Neural cell (in vitro differentiated cells): ENCODE data around the gene MYO18B. TPM values are rescaled to one million over a fixed set of nuclear protein-coding genes. Genes with fewer than 3 reads are reported as not detected.

Experiments
- H2AFZ ChIP-seq: fragments of 200-600, 300-800 bp; sonication (generic), shearing (Covaris generic); 2 replicates; pipeline ENCODE4 v1.6.0; 2014; ENCODE audit warnings: low read depth, mild to moderate bottlenecking, antibody characterized with exemption, low read length, moderate library complexity
- H3F3A ChIP-seq: fragments of 200-600 bp; shearing (Covaris generic); 2 replicates; pipeline ENCODE4 v1.6.1; 2016; ENCODE audit warnings: mild to moderate bottlenecking, moderate library complexity, mixed read lengths, antibody characterized with exemption, low read length; ENCODE audit not compliant: insufficient read depth, poor library complexity, severe bottlenecking
- H3K27ac ChIP-seq: fragments of 200-600, 300-800 bp; sonication (generic), shearing (Covaris generic); 2 replicates; pipeline ENCODE4 v1.5.1; 2014; ENCODE audit warnings: mild to moderate bottlenecking, low read length, moderate library complexity
- H3K27me3 ChIP-seq: fragments of 300-800, 200-600 bp; sonication (generic), shearing (Covaris generic); 2 replicates; pipeline ENCODE4 v1.6.0; 2014; ENCODE audit warnings: mild to moderate bottlenecking, low read depth, low read length, moderate library complexity; ENCODE audit not compliant: insufficient read depth
- H3K36me3 ChIP-seq: fragments of 300-800, 200-600 bp; sonication (generic), shearing (Covaris generic); 2 replicates; pipeline ENCODE4 v1.5.1; 2014; ENCODE audit warnings: mild to moderate bottlenecking, antibody characterized with exemption, low read length, moderate library complexity; ENCODE audit not compliant: insufficient read depth
- H3K4me2 ChIP-seq: fragments of 300-800, 200-600 bp; sonication (generic), shearing (Covaris generic); 2 replicates; pipeline ENCODE4 v1.6.0; 2014; ENCODE audit warnings: mild to moderate bottlenecking, low read length
- H3K4me3 ChIP-seq: fragments of 300-800, 200-600 bp; sonication (generic), shearing (Covaris generic); 2 replicates; pipeline ENCODE4 v1.5.1; 2014; ENCODE audit warnings: mild to moderate bottlenecking, low read length, moderate library complexity
- H3K79me2 ChIP-seq: fragments of 200-600 bp; shearing (Covaris generic); replicated peaks from 2 replicates; pipeline ENCODE4 v1.6.0; 2014; ENCODE audit warnings: mild to moderate bottlenecking, low read length, moderate library complexity; ENCODE audit not compliant: insufficient read depth
- H3K9ac ChIP-seq: fragments of 300-800, 200-600 bp; sonication (generic), shearing (Covaris generic); 2 replicates; pipeline ENCODE4 v1.6.1; 2016; ENCODE audit warnings: mild to moderate bottlenecking, low read length, mixed read lengths
- H3K9me2 ChIP-seq: fragments of 200-600 bp; shearing (Covaris generic); 2 replicates; pipeline ENCODE4 v1.6.1; 2016; ENCODE audit warnings: mild to moderate bottlenecking, low read length, mixed read lengths; ENCODE audit not compliant: insufficient read depth
- H3K9me3 ChIP-seq: fragments of 200-600, 300-800 bp; sonication (generic), shearing (Covaris generic); 2 replicates; pipeline ENCODE4 v1.6.1; 2016; ENCODE audit warnings: mild to moderate bottlenecking, mixed run types, low read length, moderate library complexity, mixed read lengths
- H4K20me1 ChIP-seq: fragments of 200-600 bp; shearing (Covaris generic); 2 replicates; pipeline ENCODE4 v1.6.1; 2016; ENCODE audit warnings: mild to moderate bottlenecking, mixed run types; ENCODE audit not compliant: insufficient read depth
- CTCF ChIP-seq: fragments of 450-650 bp; IDR thresholded peaks from 2 replicates; pipeline ENCODE4 v1.5.1; 2014; ENCODE audit warnings: antibody characterized with exemption, mild to moderate bottlenecking, moderate library complexity; ENCODE audit not compliant: poor library complexity, severe bottlenecking
- EP300 ChIP-seq: fragments of 450-650 bp; conservative IDR thresholded peaks from 2 replicates; pipeline ENCODE4 v1.6.1; 2014; ENCODE audit warnings: antibody characterized with exemption, mild to moderate bottlenecking, moderate library complexity; ENCODE audit not compliant: poor library complexity, severe bottlenecking
- EZH2 ChIP-seq: fragments of 200-600, 300-800 bp; shearing (Covaris generic), sonication (generic); IDR thresholded peaks from 2 replicates; pipeline ENCODE4 v1.6.1; 2014; ENCODE audit warnings: antibody characterized with exemption, low read length, borderline replicate concordance, mild to moderate bottlenecking; ENCODE audit not compliant: insufficient read depth, poor library complexity, severe bottlenecking
- MXI1 ChIP-seq: fragments of 450-650 bp; conservative IDR thresholded peaks from 2 replicates; pipeline ENCODE4 v1.6.1; 2014; ENCODE audit warnings: antibody characterized with exemption, mild to moderate bottlenecking; ENCODE audit not compliant: poor library complexity, severe bottlenecking
- POLR2AphosphoS5 ChIP-seq: IDR thresholded peaks from 2 replicates; pipeline ENCODE4 v1.6.1; 2012
- RAD21 ChIP-seq: fragments of 450-650 bp; conservative IDR thresholded peaks from 2 replicates; pipeline ENCODE4 v1.6.1; 2014; ENCODE audit warnings: antibody characterized with exemption, mild to moderate bottlenecking, moderate library complexity
- SMC3 ChIP-seq: fragments of 450-650 bp; conservative IDR thresholded peaks from 2 replicates; pipeline ENCODE4 v1.6.1; 2014; ENCODE audit warnings: antibody characterized with exemption, mild to moderate bottlenecking, moderate library complexity; ENCODE audit not compliant: poor library complexity
- TAF1 ChIP-seq: IDR thresholded peaks from 2 replicates; pipeline ENCODE4 v1.6.1; 2012; ENCODE audit warnings: low read depth
- polyA plus RNA-seq: library from polyadenylated mRNA; depleted of rRNA; stranded (reverse); fragments of >200 nt; gene quantifications from 2 replicates; pipeline ENCODE4 v1.2.3, GENCODE V29; 2014
- TF ChIP-seq, protein P1 (sequence below): IDR thresholded peaks from 2 replicates; pipeline ENCODE4 v1.6.1; 2012; ENCODE audit warnings: borderline replicate concordance

The MYO18B gene
- polyA plus RNA-seq, 1 donor from 2014 or later = 0.71 TPM

- Histone ChIP-seq H3K9me3 (peaks cover 4% of the 10 kb centered on the region), H3F3A (no peaks in the 10 kb centered on the region), H3K9me2 (no peaks in the 10 kb centered on the region), H2AFZ (no peak overlapping the region), H3K9ac (no peak overlapping the region), H3K4me2 (no peak overlapping the region), H3K36me3 (no peaks in the 10 kb centered on the region), H4K20me1 (no peaks in the 10 kb centered on the region), H3K4me3 (no peak overlapping the region), H3K79me2 (no peaks in the 10 kb centered on the region), H3K27me3 (no peaks in the 10 kb centered on the region), H3K27ac (no peak overlapping the region)
- TF ChIP-seq TAF1 (no peak), EP300 (no peak), POLR2AphosphoS5 (no peak), MXI1 (no peak), SMC3 (no peak), EZH2 (no peak), RAD21 (no peak), CTCF (no peak)
- TF ChIP-seq, protein P1, sequence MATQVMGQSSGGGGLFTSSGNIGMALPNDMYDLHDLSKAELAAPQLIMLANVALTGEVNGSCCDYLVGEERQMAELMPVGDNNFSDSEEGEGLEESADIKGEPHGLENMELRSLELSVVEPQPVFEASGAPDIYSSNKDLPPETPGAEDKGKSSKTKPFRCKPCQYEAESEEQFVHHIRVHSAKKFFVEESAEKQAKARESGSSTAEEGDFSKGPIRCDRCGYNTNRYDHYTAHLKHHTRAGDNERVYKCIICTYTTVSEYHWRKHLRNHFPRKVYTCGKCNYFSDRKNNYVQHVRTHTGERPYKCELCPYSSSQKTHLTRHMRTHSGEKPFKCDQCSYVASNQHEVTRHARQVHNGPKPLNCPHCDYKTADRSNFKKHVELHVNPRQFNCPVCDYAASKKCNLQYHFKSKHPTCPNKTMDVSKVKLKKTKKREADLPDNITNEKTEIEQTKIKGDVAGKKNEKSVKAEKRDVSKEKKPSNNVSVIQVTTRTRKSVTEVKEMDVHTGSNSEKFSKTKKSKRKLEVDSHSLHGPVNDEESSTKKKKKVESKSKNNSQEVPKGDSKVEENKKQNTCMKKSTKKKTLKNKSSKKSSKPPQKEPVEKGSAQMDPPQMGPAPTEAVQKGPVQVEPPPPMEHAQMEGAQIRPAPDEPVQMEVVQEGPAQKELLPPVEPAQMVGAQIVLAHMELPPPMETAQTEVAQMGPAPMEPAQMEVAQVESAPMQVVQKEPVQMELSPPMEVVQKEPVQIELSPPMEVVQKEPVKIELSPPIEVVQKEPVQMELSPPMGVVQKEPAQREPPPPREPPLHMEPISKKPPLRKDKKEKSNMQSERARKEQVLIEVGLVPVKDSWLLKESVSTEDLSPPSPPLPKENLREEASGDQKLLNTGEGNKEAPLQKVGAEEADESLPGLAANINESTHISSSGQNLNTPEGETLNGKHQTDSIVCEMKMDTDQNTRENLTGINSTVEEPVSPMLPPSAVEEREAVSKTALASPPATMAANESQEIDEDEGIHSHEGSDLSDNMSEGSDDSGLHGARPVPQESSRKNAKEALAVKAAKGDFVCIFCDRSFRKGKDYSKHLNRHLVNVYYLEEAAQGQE = no peak
Measured at GRCh38 chr22:25770333-25770732, 28.3 kb downstream of the MYO18B start.

DNA sequence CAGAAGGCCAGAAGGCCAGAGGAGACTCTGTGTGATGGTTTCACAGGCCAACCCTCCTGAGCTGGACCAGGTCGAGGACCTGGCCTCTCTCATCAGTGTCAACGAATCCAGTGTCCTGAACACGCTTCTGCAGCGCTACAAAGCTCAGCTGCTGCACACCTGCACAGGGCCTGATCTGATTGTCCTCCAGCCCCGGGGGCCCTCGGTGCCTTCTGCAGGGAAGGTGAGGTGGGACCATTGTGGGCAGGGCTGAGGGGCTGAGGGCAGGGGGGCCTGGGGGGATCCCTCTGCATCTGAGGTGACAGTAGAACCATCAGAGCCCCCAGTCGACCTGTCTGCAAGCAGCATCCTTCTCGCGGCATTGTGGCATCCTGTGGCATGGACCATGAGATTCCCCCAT, 30.3 kb downstream of the MYO18B start:
- H3K9me3 ChIP-seq = no peaks in the 10 kb centered on the region
- H3F3A ChIP-seq = no peaks in the 10 kb centered on the region
- H3K27ac ChIP-seq = no peak overlapping the region
- H2AFZ ChIP-seq = no peak overlapping the region
- H3K4me2 ChIP-seq = no peak overlapping the region
- H3K9me2 ChIP-seq = no peaks in the 10 kb centered on the region
- no peak overlapping the region for H3K9ac ChIP-seq
- H3K79me2 ChIP-seq = no peaks in the 10 kb centered on the region
- no peaks in the 10 kb centered on the region for H4K20me1 ChIP-seq
- no peaks in the 10 kb centered on the region for H3K36me3 ChIP-seq
- no peaks in the 10 kb centered on the region for H3K27me3 ChIP-seq
- no peak overlapping the region for H3K4me3 ChIP-seq
- TF ChIP-seq, protein P1 = no peak
- TF ChIP-seq SMC3 (no peak), TAF1 (no peak), CTCF (no peak), RAD21 (no peak), EZH2 (no peak), EP300 (no peak), POLR2AphosphoS5 (no peak), MXI1 (no peak)
